Adrenal gland (tissue), 12 donors: ENCODE measurements around the gene SCN4A. TPM values are rescaled to one million over a fixed set of nuclear protein-coding genes. Genes with fewer than 3 reads are reported as not detected.
A peak's percentile ranks its signal among the peaks of the same experiment; 100 is the strongest.

Experiments
- DNase-seq, 7 donors: peaks; one replicate each; pipeline ENCODE4 v3.0.0-alpha.2; 2019 to 2020
- H3K27ac ChIP-seq, 5 donors: fragments of 200-600 bp; sonication (generic) in 4 of 5; 1 replicate in 3 of 5; 2 replicates in 2 of 5; pipeline versions ENCODE4 v1.5.1 to v1.8.0; 2016 to 2020; ENCODE audit warnings: mild to moderate bottlenecking in 1 of 5
- H3K27me3 ChIP-seq: fragments of 200-600 bp; 2 replicates; pipeline ENCODE4 v1.8.0; 2021
- H3K36me3 ChIP-seq, 2 donors: fragments of 200-600 bp; replicated peaks in 1 of 2; 1 replicate in 1 of 2; 2 replicates in 1 of 2; pipeline versions ENCODE4 v1.5.1 to v1.8.0; 2018 to 2022
- H3K4me1 ChIP-seq, 2 donors: fragments of 200-600 bp; replicated peaks in 1 of 2; 1 replicate in 1 of 2; 2 replicates in 1 of 2; pipeline versions ENCODE4 v1.5.1 to v1.8.0; 2018 to 2021
- H3K4me3 ChIP-seq, 4 donors: fragments of 200-600 bp; sonication (generic) in 3 of 4; one replicate each; pipeline ENCODE4 v1.5.1; 2016 to 2018
- H3K9me3 ChIP-seq, 3 donors: fragments of 200-600 bp; sonication (generic) in 1 of 3; replicated peaks in 1 of 3; 1 replicate in 2 of 3; 2 replicates in 1 of 3; pipeline versions ENCODE4 v1.5.1 to v1.8.0; 2016 to 2021
- POLR2A ChIP-seq, 2 donors: fragments of 450-650 bp; IDR thresholded peaks; one replicate each; pipeline ENCODE4 v1.6.1; 2017; ENCODE audit warnings: antibody characterized with exemption in 2 of 2, mild to moderate bottlenecking in 2 of 2, moderate library complexity in 1 of 2
- WGBS, 4 donors: extraction: QIAGEN DNeasy Blood & Tissue Kit in 2 of 4; methylation state at CpG; one replicate each; pipeline versions ENCODE4 v1.1.5 to v1.1.7; 2013 to 2017; 5-methylcytosine and 5-hydroxymethylcytosine counted together
- intact Hi-C, 2 donors: fragments of 100-400 bp; cut with DNase I; formaldehyde crosslinking; loops; one replicate each; pipeline versions ENCODE4 v1.14.1 to v1.15.0; 2022 to 2023
- polyA plus RNA-seq, 3 donors: library from polyadenylated mRNA; stranded (reverse); fragments of 200-250 nt in 2 of 3; fragments of 350-450 nt in 1 of 3; fragmentation: Illumina TruSeq in 1 of 3; extraction: RNeasy Lipid Tissue Mini Kit (QIAGEN cat#74804) in 1 of 3; gene quantifications; one replicate each; pipeline ENCODE4 v1.2.3, GENCODE V29; 2013 to 2014
- total RNA-seq, 9 donors: library from RNA; depleted of rRNA in 4 of 9; stranded (reverse); fragments of >200 nt in 4 of 9; fragments of 120-200 nt in 1 of 9; fragmentation: NEBNext Ultra II Directional in 1 of 9; extraction: Animal tissue kit (Norgen Biotek cat#: 25700) in 1 of 9; gene quantifications; one replicate each; pipeline versions ENCODE4 v1.1.0 to v1.2.4, GENCODE V29; 2013 to 2023
- TF ChIP-seq, protein P1 (sequence below), 6 experiments: fragments of 450-650 bp in 4 of 6; fragments of 200-600 bp in 2 of 6; sonication (generic) in 1 of 6; IDR thresholded peaks; 1 replicate in 5 of 6; 2 replicates in 1 of 6; pipeline versions ENCODE4 v1.5.1 to v1.8.0; 2016 to 2021; ENCODE audit warnings: antibody characterized with exemption in 6 of 6, mild to moderate bottlenecking in 2 of 6, moderate library complexity in 1 of 6
- donor health status: healthy with polysubstance abuse.
- donor health status: Bipolar disorder and iron deficiency.
- donor health status: DM: yes; HTN: yes; CAD: no.
- donor health status: DM: no; HTN: no; CAD: no.
- donor health status: DM: no; HTN: no; CAD: no.
- donor health status: DM: yes; HTN: yes; CAD: no.

SCN4A gene
- total and polyA plus RNA-seq, 12 donors = 0.30 to 4.2 (median 1.5) TPM

DNA sequence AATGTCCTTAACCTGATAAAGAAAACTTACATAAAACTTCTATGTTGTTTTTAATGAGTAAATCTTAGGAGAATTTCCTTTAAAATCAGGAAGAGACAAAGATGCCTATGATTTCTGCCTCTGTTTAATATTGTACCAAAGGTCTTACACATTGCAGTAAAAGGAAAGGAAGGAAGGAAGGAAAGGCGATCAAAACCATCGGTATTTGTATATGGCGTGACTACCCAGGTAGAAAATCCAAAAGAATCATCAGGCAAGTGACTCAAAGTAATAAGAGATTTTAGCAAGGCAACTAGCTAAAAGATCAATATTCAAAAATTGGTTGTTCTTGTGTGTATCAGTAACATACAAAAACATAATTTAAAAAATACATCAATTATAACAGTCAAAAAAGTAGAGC is 44.3 kb upstream of the SCN4A start:
- WGBS, 4 donors = 61 to 77% (median 68%) methylated on average over 3 of the region's 3 CpGs
- Histone ChIP-seq H3K9me3 (no peaks in the 10 kb centered on the region), H3K27me3 (no peaks in the 10 kb centered on the region), H3K4me1 (peaks cover 0 to 4% of the 10 kb centered on the region in 2 donors), H3K27ac (peak overlapping the region in 1 of 5 donors; percentile 22), H3K36me3 (no peaks in the 10 kb centered on the region), H3K4me3 (no peak overlapping the region)
- intact Hi-C loops = no loop called here
- no peak for TF ChIP-seq POLR2A (IDR thresholded peaks at IDR 0.05)
- TF ChIP-seq, protein P1, sequence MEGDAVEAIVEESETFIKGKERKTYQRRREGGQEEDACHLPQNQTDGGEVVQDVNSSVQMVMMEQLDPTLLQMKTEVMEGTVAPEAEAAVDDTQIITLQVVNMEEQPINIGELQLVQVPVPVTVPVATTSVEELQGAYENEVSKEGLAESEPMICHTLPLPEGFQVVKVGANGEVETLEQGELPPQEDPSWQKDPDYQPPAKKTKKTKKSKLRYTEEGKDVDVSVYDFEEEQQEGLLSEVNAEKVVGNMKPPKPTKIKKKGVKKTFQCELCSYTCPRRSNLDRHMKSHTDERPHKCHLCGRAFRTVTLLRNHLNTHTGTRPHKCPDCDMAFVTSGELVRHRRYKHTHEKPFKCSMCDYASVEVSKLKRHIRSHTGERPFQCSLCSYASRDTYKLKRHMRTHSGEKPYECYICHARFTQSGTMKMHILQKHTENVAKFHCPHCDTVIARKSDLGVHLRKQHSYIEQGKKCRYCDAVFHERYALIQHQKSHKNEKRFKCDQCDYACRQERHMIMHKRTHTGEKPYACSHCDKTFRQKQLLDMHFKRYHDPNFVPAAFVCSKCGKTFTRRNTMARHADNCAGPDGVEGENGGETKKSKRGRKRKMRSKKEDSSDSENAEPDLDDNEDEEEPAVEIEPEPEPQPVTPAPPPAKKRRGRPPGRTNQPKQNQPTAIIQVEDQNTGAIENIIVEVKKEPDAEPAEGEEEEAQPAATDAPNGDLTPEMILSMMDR (IDR thresholded peaks at IDR 0.05) = no peak
- no peak for DNase-seq

DNA sequence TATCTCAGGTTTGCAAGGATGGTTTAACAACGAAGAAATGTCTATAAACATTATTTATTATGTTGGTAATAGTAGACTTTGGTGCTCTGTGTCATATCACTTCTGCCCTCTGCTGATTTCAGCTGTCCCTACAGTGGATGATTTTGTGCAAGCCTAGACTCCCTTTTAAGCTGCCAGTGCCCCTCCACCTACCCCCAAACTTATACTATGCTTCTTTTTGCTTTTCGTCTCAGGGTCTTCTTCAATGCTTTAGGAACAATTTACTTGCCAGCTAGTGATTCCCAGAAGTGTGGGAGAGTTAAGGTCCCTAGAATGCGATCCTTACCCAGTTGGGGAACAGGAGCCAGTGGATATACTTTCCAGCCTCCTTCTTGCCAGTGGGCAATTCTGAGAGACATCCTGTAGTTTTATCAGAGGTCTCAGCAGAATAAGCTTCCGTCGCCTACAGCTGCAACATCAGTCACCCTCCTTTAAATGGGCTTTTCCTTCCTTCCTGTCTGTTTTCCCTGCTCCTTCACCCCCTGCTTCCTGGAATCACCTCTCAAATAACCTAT is 43.6 kb upstream of the SCN4A start:
- 52 to 60% (median 56%) methylated on average over 5 of the region's 5 CpGs for WGBS, 4 donors
- intact Hi-C loops = no loop called here
- no peak for TF ChIP-seq POLR2A (IDR thresholded peaks at IDR 0.05)
- TF ChIP-seq, protein P1 (IDR thresholded peaks at IDR 0.05) = peak in 1 of 6 experiments; percentile 12
- Histone ChIP-seq H3K4me3 (no peak overlapping the region), H3K27ac (peak overlapping the region in 1 of 5 donors; percentile 22), H3K27me3 (no peaks in the 10 kb centered on the region), H3K9me3 (no peaks in the 10 kb centered on the region), H3K36me3 (no peaks in the 10 kb centered on the region), H3K4me1 (peaks cover 0 to 4% of the 10 kb centered on the region in 2 donors)
- peak in 2 of 7 donors; percentile 5 to 50 for DNase-seq

DNA sequence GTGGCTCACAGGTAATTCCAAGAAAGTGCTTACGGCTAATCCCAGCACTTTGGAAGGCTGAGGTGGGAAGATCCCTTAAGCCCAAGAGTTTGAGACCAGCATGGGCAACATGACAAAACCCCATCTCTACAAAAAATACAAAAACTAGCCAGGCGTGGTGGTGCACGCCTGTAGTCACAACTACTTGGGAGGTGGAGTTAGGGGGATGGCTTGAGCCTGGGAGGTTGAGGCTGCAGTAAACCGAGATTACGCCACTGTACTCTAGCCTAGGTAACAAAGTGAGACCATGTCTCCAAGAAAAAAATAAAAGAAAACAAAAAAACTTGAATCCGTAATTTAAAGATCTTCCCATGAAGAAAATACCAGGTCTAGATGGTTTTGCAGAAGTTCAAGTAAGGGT is 42.7 kb upstream of the SCN4A start:
- no peak for TF ChIP-seq POLR2A (IDR thresholded peaks at IDR 0.05)
- TF ChIP-seq, protein P1 (IDR thresholded peaks at IDR 0.05) = no peak
- no peaks in the 10 kb centered on the region for H3K9me3 ChIP-seq
- DNase-seq = peak in 2 of 7 donors; percentile 5 to 40
- H3K27ac ChIP-seq = no peak overlapping the region
- no peak overlapping the region for H3K4me3 ChIP-seq
- 87 to 94% (median 90%) methylated on average over 6 of the region's 6 CpGs for WGBS, 4 donors
- no peaks in the 10 kb centered on the region for H3K27me3 ChIP-seq
- H3K4me1 ChIP-seq = peaks cover 0 to 4% of the 10 kb centered on the region in 2 donors
- intact Hi-C loops = no loop called here
- H3K36me3 ChIP-seq = no peaks in the 10 kb centered on the region

DNA sequence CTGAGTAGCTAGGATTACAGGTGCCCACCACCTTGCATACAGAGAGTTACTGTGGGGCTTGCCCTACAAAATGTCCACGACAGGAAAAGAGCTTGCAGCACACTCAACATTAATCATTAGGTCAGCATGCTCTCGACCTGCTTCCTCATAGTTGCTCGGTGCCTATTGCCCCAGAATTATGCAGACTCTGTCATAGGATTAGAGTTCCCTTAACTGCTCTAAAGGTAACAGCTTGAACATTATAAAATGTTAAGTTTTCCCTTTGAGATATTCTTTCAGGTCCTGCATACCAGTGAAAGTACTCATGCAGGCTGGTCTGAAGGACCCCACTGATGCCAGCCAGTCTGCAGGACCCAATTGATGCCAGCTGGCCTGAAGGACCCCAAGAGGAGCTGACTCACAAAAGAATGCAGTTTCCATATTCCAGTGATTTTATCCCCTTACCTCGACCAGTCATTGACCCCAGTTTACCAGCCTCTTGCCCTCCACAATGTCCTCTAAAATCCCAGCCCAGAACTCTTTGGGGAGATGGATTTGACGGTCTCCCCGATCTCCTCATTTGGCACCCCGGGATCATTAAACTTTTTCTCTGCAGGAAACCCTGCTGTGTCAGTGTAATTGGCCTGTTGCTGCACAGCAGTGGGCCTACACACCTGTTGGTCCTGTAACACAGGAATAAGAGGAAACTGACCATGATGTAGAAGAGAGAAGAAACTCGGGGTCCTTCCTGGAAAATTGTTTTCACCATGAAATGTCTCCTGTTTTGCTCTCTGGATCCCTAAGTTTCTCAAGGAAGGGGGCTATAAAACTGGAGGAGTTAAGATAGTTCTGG is 37.1 kb upstream of the SCN4A start:
- DNase-seq = peak in 3 of 7 donors; percentile 21 to 55 (median 26)
- peaks cover 3 to 34% of the 10 kb centered on the region in 2 donors for H3K4me1 ChIP-seq
- no peak overlapping the region for H3K4me3 ChIP-seq
- intact Hi-C loops = loop anchor here in 1 of 2 donors (10.0 kb wide), 1 partner anchor 85 kb away; no protein-coding TSS in a partner anchor
- 53 to 65% (median 62%) methylated on average over 8 of the region's 8 CpGs for WGBS, 4 donors
- no peaks in the 10 kb centered on the region for H3K9me3 ChIP-seq
- no peaks in the 10 kb centered on the region for H3K27me3 ChIP-seq
- H3K27ac ChIP-seq = peak overlapping the region in 2 of 5 donors; percentile 8 to 55
- no peaks in the 10 kb centered on the region for H3K36me3 ChIP-seq
- TF ChIP-seq, protein P1 (IDR thresholded peaks at IDR 0.05) = no peak
- no peak for TF ChIP-seq POLR2A (IDR thresholded peaks at IDR 0.05)
